HEK293 (cell line): ENCODE measurements around the gene MADCAM1.

ENCODE experiments used
- CTCF ChIA-PET: fragments of 350-600 bp; formaldehyde crosslinking; extraction: SDS; loops from one replicate; lab custom pipeline; 2021; ENCODE audit warnings: antibody characterized with exemption; lab: Yijun Ruan, JAX
- POLR2A ChIA-PET: fragments of 300-600 bp; formaldehyde crosslinking; extraction: SDS; loops from one replicate; lab custom pipeline; 2020; ENCODE audit warnings: antibody characterized with exemption, inconsistent platforms; lab: Yijun Ruan, JAX
- H3K27ac ChIP-seq: fragments of 200-500 bp; sonication (Bioruptor generic); 2 replicates; pipeline ENCODE4 v1.5.1; 2014; ENCODE audit warnings: low read depth, low read length, control low read depth, inconsistent platforms; ENCODE audit errors: extremely low read depth
- H3K36me3 ChIP-seq, 2 experiments: fragments of 200-500 bp in 1 of 2; sonication (Bioruptor generic) in 1 of 2; 1 replicate in 1 of 2; 2 replicates in 1 of 2; pipeline ENCODE4 v1.5.1; 2014 to 2017; ENCODE audit warnings: inconsistent platforms in 2 of 2, low read length in 2 of 2; ENCODE audit not compliant: control insufficient read depth in 2 of 2, insufficient read depth in 1 of 2
- H3K4me1 ChIP-seq: fragments of 200-500 bp; sonication (Bioruptor generic); 2 replicates; pipeline ENCODE4 v1.5.1; 2014; ENCODE audit warnings: mild to moderate bottlenecking, low read length, inconsistent platforms; ENCODE audit not compliant: control insufficient read depth, insufficient read depth
- H3K4me3 ChIP-seq: 2 replicates; pipeline ENCODE4 v1.5.1; 2011; ENCODE audit warnings: low read depth, mild to moderate bottlenecking, control low read depth, low read length, moderate library complexity
- H3K9me3 ChIP-seq: fragments of 200-500 bp; sonication (Bioruptor generic); 2 replicates; pipeline ENCODE4 v1.5.1; 2014; ENCODE audit warnings: low read depth, low read length, inconsistent platforms; ENCODE audit not compliant: control insufficient read depth, insufficient read depth
- GLI2 ChIP-seq: fragments of 450-650 bp; formaldehyde crosslinking; IDR thresholded peaks from 2 replicates; pipeline ENCODE4; 2017; ENCODE audit warnings: missing biosample characterization, missing genetic modification characterization, low read depth, borderline replicate concordance
- GLIS1 ChIP-seq: fragments of 450-650 bp; formaldehyde crosslinking; IDR thresholded peaks from 2 replicates; pipeline ENCODE4 v1.5.1; 2016; ENCODE audit warnings: missing biosample characterization, missing genetic modification characterization
- SP2 ChIP-seq: fragments of 450-650 bp; formaldehyde crosslinking; IDR thresholded peaks from 2 replicates; pipeline ENCODE4 v1.5.1; 2016; ENCODE audit warnings: missing biosample characterization, missing genetic modification characterization
- YY1 ChIP-seq: fragments of 450-650 bp; formaldehyde crosslinking; IDR thresholded peaks from 2 replicates; pipeline ENCODE4 v1.5.1; 2018; ENCODE audit warnings: missing biosample characterization, missing genetic modification characterization
- ZBTB21 ChIP-seq: fragments of 450-650 bp; formaldehyde crosslinking; IDR thresholded peaks from 2 replicates; pipeline ENCODE4 v1.5.1; 2017; ENCODE audit warnings: missing biosample characterization, missing genetic modification characterization
- ZNF132 ChIP-seq: fragments of 450-650 bp; formaldehyde crosslinking; IDR thresholded peaks from 2 replicates; pipeline ENCODE4 v1.5.1; 2017; ENCODE audit warnings: missing biosample characterization, missing genetic modification characterization, borderline replicate concordance
- ZNF146 ChIP-seq: fragments of 450-650 bp; formaldehyde crosslinking; IDR thresholded peaks from 2 replicates; pipeline ENCODE4 v1.5.1; 2016; ENCODE audit warnings: missing biosample characterization, missing genetic modification characterization
- ZNF175 ChIP-seq: fragments of 450-650 bp; formaldehyde crosslinking; IDR thresholded peaks from 2 replicates; pipeline ENCODE4 v1.5.1; 2016; ENCODE audit warnings: missing biosample characterization, missing genetic modification characterization
- ZNF221 ChIP-seq: fragments of 450-650 bp; formaldehyde crosslinking; IDR thresholded peaks from 2 replicates; pipeline ENCODE4 v1.5.1; 2017; ENCODE audit warnings: missing biosample characterization, missing genetic modification characterization, borderline replicate concordance
- ZNF350 ChIP-seq: fragments of 450-650 bp; formaldehyde crosslinking; IDR thresholded peaks from 2 replicates; pipeline ENCODE4 v1.5.0; 2017; ENCODE audit warnings: missing biosample characterization, mild to moderate bottlenecking, missing genetic modification characterization
- ZNF416 ChIP-seq: fragments of 450-650 bp; formaldehyde crosslinking; IDR thresholded peaks from 2 replicates; pipeline ENCODE4 v1.5.1; 2016; ENCODE audit warnings: missing biosample characterization, missing genetic modification characterization
- ZNF423 ChIP-seq: fragments of 450-650 bp; formaldehyde crosslinking; IDR thresholded peaks from 2 replicates; pipeline ENCODE4 v1.5.1; 2016; ENCODE audit warnings: missing biosample characterization, missing genetic modification characterization
- ZNF561 ChIP-seq: fragments of 450-650 bp; IDR thresholded peaks from 2 replicates; pipeline ENCODE4 v1.5.1; 2018; ENCODE audit warnings: missing biosample characterization, missing genetic modification characterization, borderline replicate concordance
- ZNF600 ChIP-seq: fragments of 450-650 bp; formaldehyde crosslinking; IDR thresholded peaks from 2 replicates; pipeline ENCODE4 v1.5.1; 2016; ENCODE audit warnings: missing biosample characterization, missing genetic modification characterization
- ZNF654 ChIP-seq: fragments of 450-650 bp; formaldehyde crosslinking; IDR thresholded peaks from 2 replicates; pipeline ENCODE4 v1.5.1; 2016; ENCODE audit warnings: low read depth, missing biosample characterization, missing genetic modification characterization
- TF ChIP-seq, protein P1 (sequence below): fragments of 450-650 bp; formaldehyde crosslinking; IDR thresholded peaks from 2 replicates; pipeline ENCODE4 v1.5.1; 2017; ENCODE audit warnings: missing biosample characterization, mild to moderate bottlenecking, missing genetic modification characterization, moderate library complexity
- TF ChIP-seq, protein P2 (sequence below): fragments of 450-650 bp; formaldehyde crosslinking; IDR thresholded peaks from 2 replicates; pipeline ENCODE4 v1.5.1; 2016; ENCODE audit warnings: missing biosample characterization, missing genetic modification characterization
- TF ChIP-seq, protein P3 (sequence below): fragments of 450-650 bp; formaldehyde crosslinking; IDR thresholded peaks from 2 replicates; pipeline ENCODE4 v1.5.1; 2016; ENCODE audit warnings: missing biosample characterization, missing genetic modification characterization, borderline replicate concordance
- TF ChIP-seq, protein P4 (sequence below): fragments of 450-650 bp; formaldehyde crosslinking; IDR thresholded peaks from 2 replicates; pipeline ENCODE4 v1.5.1; 2017; ENCODE audit warnings: missing biosample characterization, missing genetic modification characterization
- TF ChIP-seq, protein P5 (sequence below): fragments of 450-650 bp; formaldehyde crosslinking; IDR thresholded peaks from 2 replicates; pipeline ENCODE4 v1.5.1; 2016; ENCODE audit warnings: missing biosample characterization, missing genetic modification characterization

MADCAM1 gene

DNA sequence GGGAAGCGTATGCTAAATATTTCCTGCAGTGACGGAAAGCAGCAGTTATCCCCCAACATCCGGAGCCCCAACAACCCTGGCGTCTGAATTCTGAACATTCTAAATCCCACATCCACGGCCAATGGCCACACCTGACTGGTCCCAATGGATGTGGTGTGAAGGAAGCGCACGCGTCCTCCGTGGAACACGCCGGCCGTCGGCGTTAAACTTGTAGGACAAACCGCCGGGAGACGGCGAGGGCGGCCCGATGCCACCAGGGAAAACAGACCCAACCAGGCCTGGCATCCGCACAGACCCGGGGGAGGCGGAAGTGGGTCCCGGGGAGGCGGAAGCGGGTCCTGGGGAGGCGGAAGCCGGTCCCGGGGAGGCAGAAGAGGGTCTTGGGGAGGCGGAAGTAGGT, 38.6 kb upstream of the MADCAM1 start (continued):
- TF ChIP-seq GLI2 (tag by site-specific recombination) (no peak), SP2 (tag by site-specific recombination) (no peak), ZBTB21 (tag by site-specific recombination) (no peak)
- TF ChIP-seq, protein P1, sequence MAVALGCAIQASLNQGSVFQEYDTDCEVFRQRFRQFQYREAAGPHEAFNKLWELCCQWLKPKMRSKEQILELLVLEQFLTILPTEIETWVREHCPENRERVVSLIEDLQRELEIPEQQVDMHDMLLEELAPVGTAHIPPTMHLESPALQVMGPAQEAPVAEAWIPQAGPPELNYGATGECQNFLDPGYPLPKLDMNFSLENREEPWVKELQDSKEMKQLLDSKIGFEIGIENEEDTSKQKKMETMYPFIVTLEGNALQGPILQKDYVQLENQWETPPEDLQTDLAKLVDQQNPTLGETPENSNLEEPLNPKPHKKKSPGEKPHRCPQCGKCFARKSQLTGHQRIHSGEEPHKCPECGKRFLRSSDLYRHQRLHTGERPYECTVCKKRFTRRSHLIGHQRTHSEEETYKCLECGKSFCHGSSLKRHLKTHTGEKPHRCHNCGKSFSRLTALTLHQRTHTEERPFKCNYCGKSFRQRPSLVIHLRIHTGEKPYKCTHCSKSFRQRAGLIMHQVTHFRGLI (tag by site-specific recombination) = no peak

DNA sequence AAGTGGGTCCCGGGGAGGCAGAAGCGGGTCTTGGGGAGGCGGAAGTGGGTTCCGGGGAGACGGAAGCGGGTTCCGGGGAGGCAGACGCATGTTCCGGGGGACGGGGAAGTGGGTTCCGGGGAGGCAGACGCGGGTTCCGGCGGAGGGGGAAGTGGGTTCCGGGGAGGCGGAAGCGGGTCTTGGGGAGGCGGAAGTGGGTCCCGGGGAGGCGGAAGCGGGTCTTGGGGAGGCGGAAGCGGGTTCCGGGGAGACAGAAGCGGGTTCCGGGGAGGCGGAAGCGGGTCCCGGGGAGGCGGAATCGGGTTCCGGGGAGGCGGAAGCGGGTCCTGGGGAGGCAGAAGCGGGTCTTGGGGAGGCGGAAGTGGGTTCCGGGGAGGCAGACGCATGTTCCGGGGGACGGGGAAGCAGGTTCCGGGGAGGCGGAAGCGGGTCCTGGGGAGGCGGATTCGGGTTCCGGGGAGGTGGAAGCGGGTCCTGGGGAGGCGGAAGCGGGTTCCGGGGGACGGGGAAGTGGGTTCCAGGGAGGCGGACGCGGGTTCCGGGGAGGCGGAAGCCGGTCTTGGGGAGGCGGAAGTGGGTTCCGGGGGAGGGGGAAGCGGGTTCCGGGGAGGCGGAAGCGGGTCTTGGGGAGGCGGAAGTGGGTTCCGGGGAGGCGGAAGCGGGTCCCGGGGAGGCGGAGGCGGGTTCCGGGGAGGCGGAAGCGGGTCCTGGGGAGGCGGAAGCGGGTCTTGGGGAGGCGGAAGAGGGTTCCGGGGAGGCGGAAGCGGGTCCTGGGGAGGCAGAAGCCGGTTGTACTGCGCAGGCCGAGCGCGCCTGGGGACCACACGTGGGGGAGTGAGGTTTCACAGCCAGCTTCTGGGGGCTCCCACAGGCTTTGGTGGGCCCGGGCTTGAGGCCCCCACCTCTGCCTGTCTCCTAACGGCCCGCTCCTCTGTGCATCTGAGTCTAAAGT, 37.9 kb upstream of the MADCAM1 start:
- POLR2A ChIA-PET = no interaction called here
- no peak for TF ChIP-seq ZNF132 (tag by site-specific recombination)
- no peak for TF ChIP-seq ZNF561 (tag by site-specific recombination)
- TF ChIP-seq ZNF423 (tag by site-specific recombination) = no peak
- no peak for TF ChIP-seq ZNF221 (tag by site-specific recombination)
- TF ChIP-seq, protein P2, sequence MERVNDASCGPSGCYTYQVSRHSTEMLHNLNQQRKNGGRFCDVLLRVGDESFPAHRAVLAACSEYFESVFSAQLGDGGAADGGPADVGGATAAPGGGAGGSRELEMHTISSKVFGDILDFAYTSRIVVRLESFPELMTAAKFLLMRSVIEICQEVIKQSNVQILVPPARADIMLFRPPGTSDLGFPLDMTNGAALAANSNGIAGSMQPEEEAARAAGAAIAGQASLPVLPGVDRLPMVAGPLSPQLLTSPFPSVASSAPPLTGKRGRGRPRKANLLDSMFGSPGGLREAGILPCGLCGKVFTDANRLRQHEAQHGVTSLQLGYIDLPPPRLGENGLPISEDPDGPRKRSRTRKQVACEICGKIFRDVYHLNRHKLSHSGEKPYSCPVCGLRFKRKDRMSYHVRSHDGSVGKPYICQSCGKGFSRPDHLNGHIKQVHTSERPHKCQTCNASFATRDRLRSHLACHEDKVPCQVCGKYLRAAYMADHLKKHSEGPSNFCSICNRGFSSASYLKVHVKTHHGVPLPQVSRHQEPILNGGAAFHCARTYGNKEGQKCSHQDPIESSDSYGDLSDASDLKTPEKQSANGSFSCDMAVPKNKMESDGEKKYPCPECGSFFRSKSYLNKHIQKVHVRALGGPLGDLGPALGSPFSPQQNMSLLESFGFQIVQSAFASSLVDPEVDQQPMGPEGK (tag by site-specific recombination) = no peak
- TF ChIP-seq, protein P3, sequence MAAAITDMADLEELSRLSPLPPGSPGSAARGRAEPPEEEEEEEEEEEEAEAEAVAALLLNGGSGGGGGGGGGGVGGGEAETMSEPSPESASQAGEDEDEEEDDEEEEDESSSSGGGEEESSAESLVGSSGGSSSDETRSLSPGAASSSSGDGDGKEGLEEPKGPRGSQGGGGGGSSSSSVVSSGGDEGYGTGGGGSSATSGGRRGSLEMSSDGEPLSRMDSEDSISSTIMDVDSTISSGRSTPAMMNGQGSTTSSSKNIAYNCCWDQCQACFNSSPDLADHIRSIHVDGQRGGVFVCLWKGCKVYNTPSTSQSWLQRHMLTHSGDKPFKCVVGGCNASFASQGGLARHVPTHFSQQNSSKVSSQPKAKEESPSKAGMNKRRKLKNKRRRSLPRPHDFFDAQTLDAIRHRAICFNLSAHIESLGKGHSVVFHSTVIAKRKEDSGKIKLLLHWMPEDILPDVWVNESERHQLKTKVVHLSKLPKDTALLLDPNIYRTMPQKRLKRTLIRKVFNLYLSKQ (tag by site-specific recombination) = no peak
- TF ChIP-seq YY1 (tag by site-specific recombination) = no peak
- TF ChIP-seq GLIS1 (tag by site-specific recombination) = no peak
- no peak for TF ChIP-seq ZNF175 (tag by site-specific recombination)
- TF ChIP-seq ZNF416 (tag by site-specific recombination) = no peak
- no peak for TF ChIP-seq ZNF654
- no peak for TF ChIP-seq ZNF600 (tag by site-specific recombination)
- no peak for TF ChIP-seq ZNF350 (tag by site-specific recombination)
- TF ChIP-seq ZNF146 (tag by site-specific recombination) = no peak
- TF ChIP-seq, protein P4, sequence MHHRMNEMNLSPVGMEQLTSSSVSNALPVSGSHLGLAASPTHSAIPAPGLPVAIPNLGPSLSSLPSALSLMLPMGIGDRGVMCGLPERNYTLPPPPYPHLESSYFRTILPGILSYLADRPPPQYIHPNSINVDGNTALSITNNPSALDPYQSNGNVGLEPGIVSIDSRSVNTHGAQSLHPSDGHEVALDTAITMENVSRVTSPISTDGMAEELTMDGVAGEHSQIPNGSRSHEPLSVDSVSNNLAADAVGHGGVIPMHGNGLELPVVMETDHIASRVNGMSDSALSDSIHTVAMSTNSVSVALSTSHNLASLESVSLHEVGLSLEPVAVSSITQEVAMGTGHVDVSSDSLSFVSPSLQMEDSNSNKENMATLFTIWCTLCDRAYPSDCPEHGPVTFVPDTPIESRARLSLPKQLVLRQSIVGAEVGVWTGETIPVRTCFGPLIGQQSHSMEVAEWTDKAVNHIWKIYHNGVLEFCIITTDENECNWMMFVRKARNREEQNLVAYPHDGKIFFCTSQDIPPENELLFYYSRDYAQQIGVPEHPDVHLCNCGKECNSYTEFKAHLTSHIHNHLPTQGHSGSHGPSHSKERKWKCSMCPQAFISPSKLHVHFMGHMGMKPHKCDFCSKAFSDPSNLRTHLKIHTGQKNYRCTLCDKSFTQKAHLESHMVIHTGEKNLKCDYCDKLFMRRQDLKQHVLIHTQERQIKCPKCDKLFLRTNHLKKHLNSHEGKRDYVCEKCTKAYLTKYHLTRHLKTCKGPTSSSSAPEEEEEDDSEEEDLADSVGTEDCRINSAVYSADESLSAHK (tag by site-specific recombination) = no peak
- TF ChIP-seq, protein P5, sequence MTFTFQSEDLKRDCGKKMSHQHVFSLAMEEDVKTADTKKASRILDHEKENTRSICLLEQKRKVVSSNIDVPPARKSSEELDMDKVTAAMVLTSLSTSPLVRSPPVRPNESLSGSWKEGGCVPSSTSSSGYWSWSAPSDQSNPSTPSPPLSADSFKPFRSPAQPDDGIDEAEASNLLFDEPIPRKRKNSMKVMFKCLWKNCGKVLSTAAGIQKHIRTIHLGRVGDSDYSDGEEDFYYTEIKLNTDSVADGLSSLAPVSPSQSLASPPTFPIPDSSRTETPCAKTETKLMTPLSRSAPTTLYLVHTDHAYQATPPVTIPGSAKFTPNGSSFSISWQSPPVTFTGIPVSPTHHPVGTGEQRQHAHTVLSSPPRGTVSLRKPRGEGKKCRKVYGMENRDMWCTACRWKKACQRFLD (tag by site-specific recombination) = no peak
- Histone ChIP-seq H3K9me3 (no peaks in the 10 kb centered on the region), H3K4me1 (no peaks in the 10 kb centered on the region), H3K36me3 (peaks cover 0 to 14% of the 10 kb centered on the region in 2 experiments; a peak in 1 of 3 replicates), H3K4me3 (no peak overlapping the region), H3K27ac (no peak overlapping the region)
- CTCF ChIA-PET = interaction anchor here (0.7 kb wide), 1 partner anchor 75 kb away, joined by 4 read pairs; no protein-coding TSS in a partner anchor
